Neural progenitor cell (in vitro differentiated cells): ENCODE measurements around the gene EXOC7. TPM values are rescaled to one million over a fixed set of nuclear protein-coding genes. Genes with fewer than 3 reads are reported as not detected.

ENCODE experiments used
- DNase-seq: peaks from one replicate; pipeline ENCODE4 v3.0.0-alpha.2; 2016; ENCODE audit warnings: low spot score
- H2AFZ ChIP-seq: fragments of 200-600 bp; sonication (generic); replicated peaks from 2 replicates; pipeline ENCODE4 v1.6.1; 2016; ENCODE audit warnings: antibody characterized with exemption
- H3F3A ChIP-seq: fragments of 200-600 bp; sonication (generic); 2 replicates; pipeline ENCODE4 v1.6.1; 2016; ENCODE audit warnings: antibody characterized with exemption, low read depth
- H3K27ac ChIP-seq: fragments of 200-600 bp; sonication (generic); 2 replicates; pipeline ENCODE4 v1.5.1; 2016; ENCODE audit warnings: mild to moderate bottlenecking
- H3K27me3 ChIP-seq: fragments of 200-600 bp; sonication (generic); 2 replicates; pipeline ENCODE4 v1.6.1; 2016; ENCODE audit warnings: mild to moderate bottlenecking, moderate library complexity
- H3K36me3 ChIP-seq: fragments of 200-600 bp; sonication (generic); 2 replicates; pipeline ENCODE4 v1.5.1; 2016
- H3K4me1 ChIP-seq: fragments of 200-600 bp; sonication (generic); 2 replicates; pipeline ENCODE4 v1.6.1; 2016; ENCODE audit warnings: mixed run types
- H3K4me2 ChIP-seq: fragments of 200-600 bp; sonication (generic); 2 replicates; pipeline ENCODE4 v1.6.1; 2016
- H3K4me3 ChIP-seq: fragments of 200-600 bp; sonication (generic); 2 replicates; pipeline ENCODE4 v1.5.1; 2016
- H3K79me2 ChIP-seq: fragments of 200-600 bp; sonication (generic); 2 replicates; pipeline ENCODE4 v1.6.1; 2016; ENCODE audit warnings: low read depth
- H3K9ac ChIP-seq: fragments of 200-600 bp; sonication (generic); 2 replicates; pipeline ENCODE4 v1.6.1; 2016
- H3K9me3 ChIP-seq: fragments of 200-600 bp; sonication (generic); 2 replicates; pipeline ENCODE4 v1.5.1; 2016; ENCODE audit warnings: low read depth
- H4K20me1 ChIP-seq: fragments of 200-600 bp; sonication (generic); 2 replicates; pipeline ENCODE4 v1.6.1; 2016; ENCODE audit warnings: low read depth
- H3K27ac Mint-ChIP-seq: 3 replicates; pipeline ENCODE4 v1.8.0; 2021; ENCODE audit warnings: mixed read lengths
- H3K27me3 Mint-ChIP-seq: 2 replicates; pipeline ENCODE4 v1.8.0; 2022; ENCODE audit warnings: low read depth, mild to moderate bottlenecking, inconsistent platforms, moderate library complexity, mixed read lengths; ENCODE audit not compliant: insufficient read depth
- H3K36me3 Mint-ChIP-seq: 3 replicates; pipeline ENCODE4 v1.8.0; 2021; ENCODE audit warnings: mixed read lengths
- H3K4me1 Mint-ChIP-seq: 3 replicates; pipeline ENCODE4 v1.8.0; 2021; ENCODE audit warnings: mixed read lengths
- H3K4me3 Mint-ChIP-seq: 3 replicates; pipeline ENCODE4 v1.8.0; 2021; ENCODE audit warnings: mild to moderate bottlenecking, moderate library complexity, mixed read lengths
- H3K9me3 Mint-ChIP-seq: 3 replicates; pipeline ENCODE4 v1.8.0; 2020; ENCODE audit warnings: mixed read lengths
- EZH2 ChIP-seq: fragments of 200-600 bp; sonication (generic); IDR thresholded peaks from 2 replicates; pipeline ENCODE4 v1.6.1; 2017; ENCODE audit warnings: antibody characterized with exemption, mild to moderate bottlenecking, moderate library complexity
- EZH2phosphoT487 ChIP-seq: fragments of 200-600 bp; sonication (generic); IDR thresholded peaks from 2 replicates; pipeline ENCODE4 v1.6.1; 2017; ENCODE audit warnings: antibody characterized with exemption
- total RNA-seq: library from RNA; depleted of rRNA; stranded (reverse); fragments of >200 nt; gene quantifications from 2 replicates; pipeline ENCODE4 v1.2.3, GENCODE V29; 2015; ENCODE audit warnings: low replicate concordance
- TF ChIP-seq, protein P1 (sequence below): fragments of 200-600 bp; sonication (generic); IDR thresholded peaks from 2 replicates; pipeline ENCODE4 v1.5.1; 2017; ENCODE audit warnings: antibody characterized with exemption, mild to moderate bottlenecking

Gene EXOC7
- total RNA-seq, 1 donor from 2014 or later: 64.3 TPM

DNA sequence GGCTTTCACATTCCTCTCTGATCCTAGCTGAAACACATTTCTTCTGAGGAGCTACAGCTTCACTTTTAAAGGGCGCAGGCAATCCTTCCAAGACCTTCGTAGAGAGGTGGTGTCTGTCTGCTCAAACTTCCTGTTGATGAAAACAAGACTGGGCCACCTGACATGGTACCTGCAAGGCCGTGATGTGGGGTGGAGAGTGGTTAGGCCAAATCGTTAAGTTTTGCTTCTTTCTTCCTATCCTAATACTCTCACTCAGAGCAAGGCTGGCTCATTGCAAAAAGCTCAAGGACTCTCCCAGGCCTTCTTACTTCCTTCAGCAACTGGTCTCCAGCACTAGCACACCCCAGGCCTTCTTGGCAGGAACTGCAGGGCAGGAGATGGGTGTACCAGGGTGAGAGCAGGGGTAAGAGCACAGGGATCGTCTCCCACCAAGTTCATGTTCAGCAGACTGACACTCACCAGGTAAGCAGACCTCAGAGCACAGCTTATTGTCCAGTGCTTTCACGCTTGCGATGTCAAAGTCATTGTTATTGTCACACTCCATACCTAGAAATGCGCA is 48.4 kb upstream of the EXOC7 start:
- no peak overlapping the region for H3K4me3 ChIP-seq
- Mint-ChIP-seq H3K27me3 (peaks cover 5% of the 10 kb centered on the region), H3K4me3 (no peak overlapping the region), H3K4me1 (peaks cover 11% of the 10 kb centered on the region), H3K36me3 (peaks cover 7% of the 10 kb centered on the region), H3K9me3 (no peaks in the 10 kb centered on the region), H3K27ac (no peak overlapping the region)
- peaks cover 22% of the 10 kb centered on the region for H3K4me1 ChIP-seq
- no peaks in the 10 kb centered on the region for H3K27me3 ChIP-seq
- TF ChIP-seq EZH2 (no peak), EZH2phosphoT487 (no peak)
- TF ChIP-seq, protein P1, sequence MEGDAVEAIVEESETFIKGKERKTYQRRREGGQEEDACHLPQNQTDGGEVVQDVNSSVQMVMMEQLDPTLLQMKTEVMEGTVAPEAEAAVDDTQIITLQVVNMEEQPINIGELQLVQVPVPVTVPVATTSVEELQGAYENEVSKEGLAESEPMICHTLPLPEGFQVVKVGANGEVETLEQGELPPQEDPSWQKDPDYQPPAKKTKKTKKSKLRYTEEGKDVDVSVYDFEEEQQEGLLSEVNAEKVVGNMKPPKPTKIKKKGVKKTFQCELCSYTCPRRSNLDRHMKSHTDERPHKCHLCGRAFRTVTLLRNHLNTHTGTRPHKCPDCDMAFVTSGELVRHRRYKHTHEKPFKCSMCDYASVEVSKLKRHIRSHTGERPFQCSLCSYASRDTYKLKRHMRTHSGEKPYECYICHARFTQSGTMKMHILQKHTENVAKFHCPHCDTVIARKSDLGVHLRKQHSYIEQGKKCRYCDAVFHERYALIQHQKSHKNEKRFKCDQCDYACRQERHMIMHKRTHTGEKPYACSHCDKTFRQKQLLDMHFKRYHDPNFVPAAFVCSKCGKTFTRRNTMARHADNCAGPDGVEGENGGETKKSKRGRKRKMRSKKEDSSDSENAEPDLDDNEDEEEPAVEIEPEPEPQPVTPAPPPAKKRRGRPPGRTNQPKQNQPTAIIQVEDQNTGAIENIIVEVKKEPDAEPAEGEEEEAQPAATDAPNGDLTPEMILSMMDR: no peak
- H2AFZ ChIP-seq: no peak overlapping the region
- H3K27ac ChIP-seq: no peak overlapping the region
- no peak for DNase-seq
- no peak overlapping the region for H3K9ac ChIP-seq
- no peaks in the 10 kb centered on the region for H3F3A ChIP-seq
- no peak overlapping the region for H3K4me2 ChIP-seq
- H4K20me1 ChIP-seq: no peaks in the 10 kb centered on the region
- no peaks in the 10 kb centered on the region for H3K9me3 ChIP-seq
- H3K79me2 ChIP-seq: no peaks in the 10 kb centered on the region
- H3K36me3 ChIP-seq: no peaks in the 10 kb centered on the region

DNA sequence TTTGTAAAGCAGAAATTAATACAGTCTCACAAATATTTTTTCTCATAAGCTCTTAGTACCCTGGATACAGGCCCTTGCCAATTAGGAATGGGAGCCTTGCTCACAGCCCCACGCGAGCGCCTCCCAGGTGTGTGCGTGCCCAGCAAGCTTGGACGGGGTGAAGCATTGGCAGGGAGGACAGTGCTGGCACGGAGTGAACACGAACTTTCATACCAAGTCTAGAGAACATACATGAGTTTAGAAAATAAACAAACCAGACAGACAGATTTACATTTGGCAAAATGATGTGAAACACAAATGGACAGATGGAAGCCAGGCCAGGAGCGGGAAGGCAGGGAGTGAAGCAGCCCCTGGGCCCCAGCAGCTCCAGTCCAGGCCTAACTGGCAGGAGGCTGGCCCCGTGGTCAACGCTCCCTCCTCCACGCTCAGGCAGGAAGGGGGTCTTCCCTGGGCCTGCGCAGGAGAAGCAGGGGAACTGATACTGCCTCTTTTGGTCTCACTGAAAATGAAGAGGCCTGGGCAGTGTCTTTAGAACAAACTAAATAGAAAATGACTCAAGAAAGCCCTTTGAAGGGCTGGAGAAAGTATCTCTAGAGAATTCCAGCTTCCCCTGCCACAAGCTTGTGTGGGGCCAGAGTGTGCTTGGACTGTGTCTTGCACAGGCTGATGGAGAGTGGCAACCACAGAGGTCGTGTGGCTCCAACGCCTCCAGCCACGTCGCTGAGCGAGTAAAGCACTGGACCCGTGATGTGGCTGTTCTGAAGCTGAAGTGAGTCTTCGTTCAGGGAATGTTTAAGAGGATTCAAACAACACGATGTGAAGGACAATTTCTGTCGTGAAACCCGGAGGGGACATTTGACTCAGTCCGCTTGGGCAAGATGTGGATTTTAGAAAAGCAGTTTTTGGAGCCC is 47.4 kb upstream of the EXOC7 start:
- no peaks in the 10 kb centered on the region for H4K20me1 ChIP-seq
- no peaks in the 10 kb centered on the region for H3F3A ChIP-seq
- Mint-ChIP-seq H3K4me1 (peaks cover 7% of the 10 kb centered on the region), H3K27me3 (peaks cover 5% of the 10 kb centered on the region), H3K36me3 (peaks cover 4% of the 10 kb centered on the region), H3K27ac (peak overlapping the region; percentile 18), H3K4me3 (no peak overlapping the region), H3K9me3 (no peaks in the 10 kb centered on the region)
- H3K4me1 ChIP-seq: peaks cover 14% of the 10 kb centered on the region
- no peak overlapping the region for H3K9ac ChIP-seq
- H3K27ac ChIP-seq: no peak overlapping the region
- no peaks in the 10 kb centered on the region for H3K27me3 ChIP-seq
- H2AFZ ChIP-seq: no peak overlapping the region
- no peaks in the 10 kb centered on the region for H3K36me3 ChIP-seq
- H3K9me3 ChIP-seq: no peaks in the 10 kb centered on the region
- TF ChIP-seq EZH2phosphoT487 (no peak), EZH2 (no peak)
- TF ChIP-seq, protein P1: no peak
- no peaks in the 10 kb centered on the region for H3K79me2 ChIP-seq
- H3K4me2 ChIP-seq: no peak overlapping the region
- DNase-seq: no peak
- no peak overlapping the region for H3K4me3 ChIP-seq

DNA sequence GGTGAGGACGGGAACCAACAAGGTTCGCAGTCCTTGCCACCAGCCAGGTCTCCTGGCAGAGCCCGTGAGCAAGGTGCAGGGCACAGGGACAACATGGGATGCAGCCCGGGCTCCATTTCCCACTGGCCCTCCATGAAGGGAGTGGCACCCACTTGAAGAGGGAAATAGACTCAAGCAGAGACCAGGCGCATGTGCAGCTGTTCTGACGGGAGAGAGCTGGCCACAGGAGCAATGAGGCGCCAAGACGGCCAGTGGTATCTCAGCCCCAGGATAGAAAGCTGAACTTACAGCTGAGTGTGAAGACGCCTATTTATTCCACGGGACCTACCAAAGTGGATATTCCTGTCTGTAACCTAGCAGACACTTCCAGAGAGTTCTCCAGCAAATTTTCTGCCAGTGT is 45.6 kb upstream of the EXOC7 start:
- Mint-ChIP-seq H3K27ac (no peak overlapping the region), H3K27me3 (peaks cover 5% of the 10 kb centered on the region), H3K4me1 (peaks cover 17% of the 10 kb centered on the region), H3K4me3 (no peak overlapping the region), H3K36me3 (peaks cover 7% of the 10 kb centered on the region), H3K9me3 (no peaks in the 10 kb centered on the region)
- Histone ChIP-seq H3K4me3 (no peak overlapping the region), H3K9me3 (no peaks in the 10 kb centered on the region), H3K27ac (no peak overlapping the region), H2AFZ (no peak overlapping the region), H3K27me3 (peaks cover 4% of the 10 kb centered on the region), H3K36me3 (no peaks in the 10 kb centered on the region), H3K4me2 (no peak overlapping the region), H3K9ac (no peak overlapping the region), H3K4me1 (peaks cover 14% of the 10 kb centered on the region), H3K79me2 (no peaks in the 10 kb centered on the region), H4K20me1 (no peaks in the 10 kb centered on the region), H3F3A (no peaks in the 10 kb centered on the region)
- no peak for DNase-seq
- no peak for TF ChIP-seq EZH2phosphoT487
- TF ChIP-seq, protein P1: no peak
- TF ChIP-seq EZH2: no peak
